GM18873 (cell line): Measurements from ENCODE around the gene VKORC1L1.

Source experiments
- ATAC-seq: cut with Tn5 transposase; IDR thresholded peaks from one replicate; pipeline ENCODE4 v1.9.1; 2021; ENCODE audit warnings: mild to moderate bottlenecking, moderate library complexity, moderate number of reproducible peaks; ENCODE audit not compliant: unreplicated experiment, low FRiP score

The VKORC1L1 gene

GRCh38 chr7:66007232-66007631 is 134.4 kb downstream of the VKORC1L1 start:
- no peak for ATAC-seq
